Loucy (cell line): ENCODE results near the gene POTEE.
"Not testable (repeated sequence)": the region's sequence is repeated elsewhere in the genome, so short reads cannot be mapped to it uniquely, and the experiment has no call there.

Experiments used
- H2AFZ ChIP-seq: fragments of 200-600 bp; sonication (generic); 2 replicates; pipeline ENCODE4 v1.6.0; 2016; ENCODE audit warnings: antibody characterized with exemption, mild to moderate bottlenecking, low read length, moderate library complexity
- H3F3A ChIP-seq: fragments of 200-600 bp; 2 replicates; pipeline ENCODE4 v1.6.0; 2016; ENCODE audit warnings: antibody characterized with exemption, low read depth, mild to moderate bottlenecking
- H3K27me3 ChIP-seq: fragments of 200-600 bp; sonication (generic); 2 replicates; pipeline ENCODE4 v1.6.1; 2014; ENCODE audit warnings: low read length, mild to moderate bottlenecking; ENCODE audit not compliant: insufficient read depth, poor library complexity, severe bottlenecking
- H3K36me3 ChIP-seq: fragments of 200-600 bp; sonication (generic); 2 replicates; pipeline ENCODE4 v1.6.1; 2016; ENCODE audit warnings: low read length; ENCODE audit not compliant: insufficient read depth
- H3K4me1 ChIP-seq: fragments of 200-600 bp; sonication (generic); 2 replicates; pipeline ENCODE4 v1.5.1; 2014; ENCODE audit warnings: low read length, mild to moderate bottlenecking; ENCODE audit not compliant: insufficient read depth, poor library complexity, severe bottlenecking
- H3K4me2 ChIP-seq: fragments of 200-600 bp; sonication (generic); 2 replicates; pipeline ENCODE4 v1.6.0; 2014; ENCODE audit warnings: antibody characterized with exemption, low read length, low read depth, mild to moderate bottlenecking; ENCODE audit not compliant: poor library complexity, severe bottlenecking
- H3K4me3 ChIP-seq: fragments of 200-600 bp; sonication (generic); 2 replicates; pipeline ENCODE4 v1.5.1; 2014; ENCODE audit warnings: low read length, mild to moderate bottlenecking, mixed read lengths; ENCODE audit not compliant: poor library complexity, severe bottlenecking
- H3K79me2 ChIP-seq: fragments of 200-600 bp; sonication (generic); 2 replicates; pipeline ENCODE4 v1.6.1; 2014; ENCODE audit warnings: low read length; ENCODE audit not compliant: insufficient read depth
- H3K9ac ChIP-seq: fragments of 200-600 bp; sonication (generic); 2 replicates; pipeline ENCODE4 v1.6.0; 2014; ENCODE audit warnings: mild to moderate bottlenecking, low read depth, low read length, moderate library complexity; ENCODE audit not compliant: poor library complexity, severe bottlenecking
- H3K9me2 ChIP-seq: fragments of 200-600 bp; sonication (generic); replicated peaks from 2 replicates; pipeline ENCODE4 v1.6.1; 2016; ENCODE audit warnings: low read depth, low read length, mixed read lengths
- H3K9me3 ChIP-seq: fragments of 200-600 bp; sonication (generic); 2 replicates; pipeline ENCODE4 v1.6.1; 2014; ENCODE audit warnings: mild to moderate bottlenecking, antibody characterized with exemption, low read length, low read depth; ENCODE audit not compliant: insufficient read depth
- H4K20me1 ChIP-seq: fragments of 200-600 bp; sonication (generic); 2 replicates; pipeline ENCODE4 v1.6.0; 2014; ENCODE audit warnings: antibody characterized with exemption, low read length, mild to moderate bottlenecking; ENCODE audit not compliant: insufficient read depth, poor library complexity, severe bottlenecking
- EZH2phosphoT487 ChIP-seq: fragments of 200-600 bp; IDR thresholded peaks from 2 replicates; pipeline ENCODE4 v1.6.1; 2018; ENCODE audit warnings: antibody characterized with exemption, mild to moderate bottlenecking, moderate library complexity, borderline replicate concordance
- TF ChIP-seq, protein P1 (sequence below): fragments of 200-600 bp; sonication (generic); conservative IDR thresholded peaks from 2 replicates; pipeline ENCODE4 v1.5.1; 2014; ENCODE audit warnings: mild to moderate bottlenecking, antibody characterized with exemption, low read length

Gene POTEE

GRCh38 chr2:131193421-131193820 is 15.9 kb upstream of the POTEE start:
- H3K79me2 ChIP-seq, H4K20me1 ChIP-seq, H3K9me3 ChIP-seq, H2AFZ ChIP-seq, H3K36me3 ChIP-seq, H3K9ac ChIP-seq, H3K27me3 ChIP-seq, H3K4me3 ChIP-seq, H3K9me2 ChIP-seq, H3K4me1 ChIP-seq, H3K4me2 ChIP-seq, H3F3A ChIP-seq: not testable (repeated sequence)

- not testable (repeated sequence) for H2AFZ ChIP-seq, H4K20me1 ChIP-seq, H3K79me2 ChIP-seq
Measured at GRCh38 chr2:131196186-131196585, 13.2 kb upstream of the POTEE start.

GRCh38 chr2:131201098-131201497 is 8.2 kb upstream of the POTEE start:
- Histone ChIP-seq H3K9me3 (no peaks in the 10 kb centered on the region), H3K79me2 (no peaks in the 10 kb centered on the region), H3K4me1 (no peaks in the 10 kb centered on the region), H4K20me1 (no peaks in the 10 kb centered on the region), H3K4me3 (no peak overlapping the region), H3K36me3 (no peaks in the 10 kb centered on the region), H3K9me2 (no peaks in the 10 kb centered on the region), H2AFZ (no peak overlapping the region), H3K27me3 (no peaks in the 10 kb centered on the region), H3K9ac (no peak overlapping the region), H3F3A (no peaks in the 10 kb centered on the region), H3K4me2 (no peak overlapping the region)
- TF ChIP-seq EZH2phosphoT487: no peak
- TF ChIP-seq, protein P1, sequence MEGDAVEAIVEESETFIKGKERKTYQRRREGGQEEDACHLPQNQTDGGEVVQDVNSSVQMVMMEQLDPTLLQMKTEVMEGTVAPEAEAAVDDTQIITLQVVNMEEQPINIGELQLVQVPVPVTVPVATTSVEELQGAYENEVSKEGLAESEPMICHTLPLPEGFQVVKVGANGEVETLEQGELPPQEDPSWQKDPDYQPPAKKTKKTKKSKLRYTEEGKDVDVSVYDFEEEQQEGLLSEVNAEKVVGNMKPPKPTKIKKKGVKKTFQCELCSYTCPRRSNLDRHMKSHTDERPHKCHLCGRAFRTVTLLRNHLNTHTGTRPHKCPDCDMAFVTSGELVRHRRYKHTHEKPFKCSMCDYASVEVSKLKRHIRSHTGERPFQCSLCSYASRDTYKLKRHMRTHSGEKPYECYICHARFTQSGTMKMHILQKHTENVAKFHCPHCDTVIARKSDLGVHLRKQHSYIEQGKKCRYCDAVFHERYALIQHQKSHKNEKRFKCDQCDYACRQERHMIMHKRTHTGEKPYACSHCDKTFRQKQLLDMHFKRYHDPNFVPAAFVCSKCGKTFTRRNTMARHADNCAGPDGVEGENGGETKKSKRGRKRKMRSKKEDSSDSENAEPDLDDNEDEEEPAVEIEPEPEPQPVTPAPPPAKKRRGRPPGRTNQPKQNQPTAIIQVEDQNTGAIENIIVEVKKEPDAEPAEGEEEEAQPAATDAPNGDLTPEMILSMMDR: no peak

More at GRCh38 chr2:131196186-131196585, 13.2 kb upstream of the POTEE start:
- not testable (repeated sequence) for H3K4me2 ChIP-seq, H3K9ac ChIP-seq, H3K4me3 ChIP-seq, H3K27me3 ChIP-seq, H3K9me2 ChIP-seq, H3K4me1 ChIP-seq, H3F3A ChIP-seq, H3K36me3 ChIP-seq, H3K9me3 ChIP-seq

- H3K9me3 ChIP-seq, H3K27me3 ChIP-seq, H3K79me2 ChIP-seq, H2AFZ ChIP-seq, H3K36me3 ChIP-seq, H3K4me2 ChIP-seq, H3F3A ChIP-seq, H3K9me2 ChIP-seq, H3K9ac ChIP-seq, H3K4me1 ChIP-seq, H4K20me1 ChIP-seq, H3K4me3 ChIP-seq: not testable (repeated sequence)
Measured at GRCh38 chr2:131207839-131208238, 1.5 kb upstream of the POTEE start.

GRCh38 chr2:131209773-131210104 is 403 bp downstream of the POTEE start:
- not testable (repeated sequence) for H4K20me1 ChIP-seq, H3K27me3 ChIP-seq, H3K9me2 ChIP-seq, H3K4me2 ChIP-seq, H2AFZ ChIP-seq, H3F3A ChIP-seq, H3K79me2 ChIP-seq, H3K36me3 ChIP-seq, H3K4me1 ChIP-seq, H3K9ac ChIP-seq, H3K4me3 ChIP-seq, H3K9me3 ChIP-seq

DNA sequence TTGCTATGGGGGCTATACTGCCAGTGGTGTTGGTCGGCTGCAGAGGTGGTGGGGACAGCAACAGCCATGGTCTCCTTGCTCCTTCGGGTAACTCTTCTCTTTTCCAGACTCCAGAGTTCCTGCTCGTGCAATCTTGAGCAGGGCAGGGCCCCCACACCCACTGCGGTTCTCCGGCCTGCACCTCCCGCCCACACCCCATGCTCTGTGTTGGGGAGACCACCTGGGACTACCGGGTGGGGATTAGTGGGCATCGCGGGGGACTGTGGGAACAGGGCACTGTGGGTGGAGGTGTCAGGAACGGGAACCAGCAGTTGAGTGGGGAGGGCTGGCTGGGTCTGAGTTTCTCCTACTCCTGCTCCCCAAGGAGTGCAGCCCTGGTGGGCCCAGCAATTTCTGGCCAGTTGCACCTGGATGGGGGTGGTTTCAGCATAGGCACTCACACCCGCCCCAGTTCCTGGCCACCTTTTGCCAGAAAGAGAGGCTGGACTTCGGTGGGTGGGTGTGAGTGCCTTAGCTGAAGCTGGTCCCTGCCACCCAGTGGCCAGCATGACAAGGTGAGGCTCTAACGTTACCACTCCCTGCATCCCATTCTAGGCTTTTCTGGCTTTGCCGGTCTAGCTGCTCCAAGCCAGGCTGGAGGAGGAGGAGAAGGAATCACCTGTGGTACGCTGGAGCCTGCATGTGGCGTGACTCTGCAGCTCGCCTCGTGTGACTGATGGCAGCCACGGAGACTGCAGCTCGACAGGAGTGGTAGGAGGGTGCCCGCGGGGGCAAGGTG is 1.3 kb downstream of the POTEE start:
- H4K20me1 ChIP-seq, H3K27me3 ChIP-seq, H2AFZ ChIP-seq, H3K4me1 ChIP-seq, H3K79me2 ChIP-seq, H3K4me2 ChIP-seq, H3K4me3 ChIP-seq, H3K9me3 ChIP-seq, H3K36me3 ChIP-seq, H3K9ac ChIP-seq, H3K9me2 ChIP-seq, H3F3A ChIP-seq: not testable (repeated sequence)
